HG03354 (cell line): Measurements from ENCODE around the gene CIRBP.

Experiments
- ATAC-seq: cut with Tn5 transposase; IDR thresholded peaks from one replicate; pipeline ENCODE4 v1.9.1; 2021; ENCODE audit warnings: mild to moderate bottlenecking; ENCODE audit not compliant: unreplicated experiment, poor library complexity, severe bottlenecking

Gene CIRBP

DNA sequence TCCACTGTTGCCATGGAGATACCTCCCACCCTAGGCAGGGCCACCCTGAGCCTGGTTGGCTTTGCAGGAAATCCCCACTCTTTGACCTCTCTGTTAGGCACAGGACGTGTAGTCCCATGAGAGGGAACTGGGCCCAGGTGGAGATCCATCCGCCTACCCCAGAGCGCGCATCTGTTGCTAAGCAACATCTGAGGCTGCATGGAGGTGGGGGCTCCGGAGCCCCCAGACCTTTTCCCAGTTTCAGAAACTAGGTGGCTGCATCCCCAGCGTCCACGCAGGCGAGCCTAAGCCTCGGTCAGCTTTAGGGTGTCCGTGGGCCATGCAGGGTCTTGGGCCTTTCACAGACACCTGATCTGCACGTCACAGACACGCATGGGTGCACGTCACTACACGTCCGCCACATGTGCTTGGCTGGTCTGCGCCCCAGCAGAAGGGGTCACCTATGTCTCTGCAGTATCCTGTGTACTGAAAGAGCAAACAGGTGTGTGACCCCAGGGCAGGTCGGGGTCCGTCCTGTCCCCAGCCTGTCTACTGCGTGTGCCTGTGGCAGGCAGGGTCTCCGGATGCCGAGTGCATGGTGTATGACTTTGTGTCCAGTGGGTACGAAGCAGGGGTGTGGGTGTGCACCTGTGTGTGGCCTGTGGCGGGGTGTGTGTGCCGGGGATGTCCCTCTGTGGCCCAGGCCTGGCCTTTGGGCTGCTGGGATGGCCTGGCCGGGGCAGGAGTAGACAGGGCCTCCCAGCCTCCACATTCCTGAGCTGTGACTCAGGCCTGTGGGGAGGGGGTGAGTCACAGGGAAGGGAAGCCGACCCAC is 4.1 kb upstream of the CIRBP start:
- ATAC-seq = no peak

DNA sequence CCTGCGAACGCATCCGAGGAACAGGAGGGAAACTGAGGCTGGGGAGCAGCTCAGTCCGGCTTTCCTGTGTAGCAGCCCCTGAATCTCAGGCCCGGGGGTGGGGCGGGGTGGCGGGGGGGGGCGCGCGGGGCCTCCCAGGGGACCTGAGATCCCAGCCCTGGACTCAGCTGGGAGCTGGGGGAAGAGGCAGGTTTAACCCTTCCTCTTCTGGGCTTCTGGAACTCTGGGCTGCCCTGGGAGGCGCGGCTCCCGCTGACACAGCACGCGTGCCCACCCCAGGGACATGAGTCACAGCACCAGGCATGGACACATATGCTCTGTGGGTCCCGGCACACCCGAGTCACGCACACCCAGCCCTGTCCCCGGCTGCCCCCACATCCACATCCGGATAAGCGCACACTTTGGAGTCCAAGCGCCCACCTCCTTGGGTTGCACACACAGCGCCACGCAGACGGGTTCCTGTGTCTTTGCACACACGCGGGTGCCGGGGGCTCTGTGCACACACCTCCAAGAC is 3.5 kb upstream of the CIRBP start:
- ATAC-seq = no peak

DNA sequence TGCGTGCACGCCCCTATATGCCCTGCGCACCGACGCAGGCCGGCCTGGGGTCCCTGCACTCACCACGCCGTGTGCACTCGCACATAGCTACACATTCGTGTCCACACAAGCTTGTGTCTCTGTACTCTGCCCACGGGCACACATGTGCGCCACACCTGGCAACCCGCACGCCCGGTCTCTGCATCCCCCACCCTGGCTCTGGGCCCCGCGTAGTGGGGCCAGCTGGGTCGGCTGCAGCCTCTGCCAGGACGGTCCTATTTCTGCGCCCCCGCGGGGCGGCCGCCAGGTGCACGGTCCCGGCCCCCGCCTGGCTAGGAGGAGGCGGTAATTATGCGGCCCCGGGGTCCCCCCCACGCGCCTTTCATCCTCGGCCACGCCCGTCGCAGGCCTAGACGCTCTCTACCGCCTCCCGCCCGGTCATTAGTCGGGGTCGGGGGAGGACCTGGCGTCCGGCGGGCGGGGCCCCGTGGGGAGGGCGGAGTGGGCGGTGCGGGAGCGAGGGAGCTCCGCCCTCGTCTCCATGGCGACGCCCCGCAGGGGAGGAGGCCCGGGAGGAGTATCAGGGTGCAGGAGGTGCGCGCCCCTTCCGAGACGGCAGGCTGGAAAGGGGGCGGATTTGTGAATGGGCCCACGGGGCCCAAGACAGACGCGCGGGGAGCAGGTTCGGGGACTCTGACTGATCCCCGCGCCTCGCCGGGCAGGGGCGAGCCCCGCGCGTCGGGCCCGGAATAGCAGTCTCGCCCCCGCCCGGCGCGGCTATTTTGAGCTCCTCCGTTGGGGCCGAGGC is 2.8 kb upstream of the CIRBP start:
- peak; percentile 27 for ATAC-seq

DNA sequence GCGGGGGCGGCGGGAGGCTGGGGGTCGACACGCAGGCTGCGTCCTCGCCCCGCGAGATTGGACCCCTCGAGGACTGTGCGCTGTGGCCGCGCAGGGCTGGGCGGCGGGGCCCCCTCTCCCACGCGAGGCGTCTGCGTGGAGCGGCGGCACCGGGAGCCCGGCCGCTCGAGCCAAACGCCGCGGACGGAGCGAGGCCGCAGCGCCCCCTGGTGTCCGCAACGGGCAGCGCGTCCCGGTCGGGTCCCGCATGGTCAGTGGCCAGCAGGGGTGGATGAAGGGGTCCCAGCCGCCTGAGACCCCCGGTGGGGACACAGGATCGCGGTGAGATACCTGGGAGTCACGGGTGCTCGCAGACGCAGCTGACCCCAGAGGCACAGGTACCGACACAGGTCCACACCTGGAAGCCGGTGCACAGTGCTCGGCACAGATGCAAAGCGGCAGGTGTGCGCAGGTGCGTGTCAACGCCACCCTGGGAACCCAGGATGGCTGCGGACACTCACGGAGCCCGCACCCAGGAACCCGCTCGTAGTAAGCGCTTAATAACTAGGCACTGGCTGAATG is 2.1 kb upstream of the CIRBP start:
- peak; percentile 18 for ATAC-seq

DNA sequence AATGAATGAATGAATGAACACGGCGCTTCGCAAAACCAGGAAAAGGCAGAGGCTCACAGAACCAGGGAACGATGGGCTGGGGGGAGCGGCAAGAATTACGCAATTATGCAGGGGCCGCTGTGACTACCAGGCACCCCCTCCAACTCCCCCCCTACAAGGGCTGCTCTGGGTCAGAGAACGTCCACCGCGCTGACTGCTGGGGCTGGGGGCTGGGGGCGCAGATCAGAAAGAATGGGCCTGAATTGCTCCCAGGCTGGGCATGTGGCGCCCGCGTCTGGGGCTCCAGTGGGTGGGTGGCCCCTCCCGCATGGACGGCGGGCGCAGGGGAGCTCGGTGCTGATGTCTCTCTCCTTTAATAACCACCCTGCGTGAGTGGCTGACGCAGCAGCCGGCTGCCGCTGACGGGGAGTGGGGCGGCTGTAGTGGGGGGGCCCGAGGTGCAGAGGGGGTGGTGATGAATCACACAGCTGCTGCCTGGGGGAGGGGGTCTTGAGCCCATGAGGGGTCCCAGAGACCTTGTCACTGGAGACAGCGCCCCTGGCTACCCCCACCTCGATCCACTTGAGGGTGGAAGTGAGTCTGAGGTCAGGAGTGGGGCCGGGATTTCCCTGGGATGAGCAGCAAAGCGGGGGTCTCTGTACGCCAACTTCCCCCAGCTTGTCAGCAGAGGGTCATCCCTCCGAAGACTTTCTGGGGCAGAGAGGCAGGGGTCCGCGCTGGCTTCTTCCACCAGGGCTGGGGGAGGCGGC is 1.5 kb upstream of the CIRBP start:
- ATAC-seq = no peak

DNA sequence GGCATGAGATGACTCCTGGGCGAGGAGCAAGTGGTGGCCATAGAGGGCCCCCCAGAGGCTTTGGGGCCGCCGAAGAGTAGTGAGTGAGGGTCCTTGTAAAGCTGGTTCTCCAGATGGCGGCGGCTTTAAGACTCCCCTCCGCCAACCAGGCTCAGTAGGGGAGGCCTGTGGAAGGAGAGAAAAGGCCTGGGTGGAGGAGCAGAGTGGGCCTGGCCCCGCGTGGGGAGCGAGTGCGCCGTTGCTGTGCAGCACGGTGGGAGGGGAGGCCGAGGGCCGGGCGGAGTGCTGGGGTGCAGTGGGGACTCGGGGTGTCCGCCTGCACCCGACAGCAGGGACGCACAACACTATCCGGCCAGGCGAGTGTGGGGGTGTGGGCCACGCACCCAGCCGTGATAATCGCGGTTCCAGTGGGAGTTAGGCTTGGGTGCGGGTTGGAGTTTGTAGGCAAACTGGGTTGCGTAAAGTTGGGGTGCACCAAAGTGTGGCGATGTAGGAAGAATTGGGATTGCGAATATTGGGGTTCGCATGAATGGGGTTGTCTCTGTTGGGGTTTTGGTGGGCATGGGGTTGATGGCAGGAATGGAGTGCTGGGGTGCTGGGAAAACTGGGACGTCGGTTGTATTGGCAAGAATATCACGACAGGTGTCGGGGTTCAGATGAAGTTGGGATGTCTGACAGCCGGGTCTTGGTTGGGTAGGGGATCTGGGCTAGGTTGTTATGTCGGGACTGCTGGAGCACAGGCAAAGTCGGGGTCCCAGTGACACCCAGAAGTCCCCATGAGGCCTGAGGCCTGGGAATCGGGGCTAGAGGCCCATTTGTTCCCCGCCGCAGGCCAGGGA is 687 bp upstream of the CIRBP start:
- ATAC-seq = no peak

DNA sequence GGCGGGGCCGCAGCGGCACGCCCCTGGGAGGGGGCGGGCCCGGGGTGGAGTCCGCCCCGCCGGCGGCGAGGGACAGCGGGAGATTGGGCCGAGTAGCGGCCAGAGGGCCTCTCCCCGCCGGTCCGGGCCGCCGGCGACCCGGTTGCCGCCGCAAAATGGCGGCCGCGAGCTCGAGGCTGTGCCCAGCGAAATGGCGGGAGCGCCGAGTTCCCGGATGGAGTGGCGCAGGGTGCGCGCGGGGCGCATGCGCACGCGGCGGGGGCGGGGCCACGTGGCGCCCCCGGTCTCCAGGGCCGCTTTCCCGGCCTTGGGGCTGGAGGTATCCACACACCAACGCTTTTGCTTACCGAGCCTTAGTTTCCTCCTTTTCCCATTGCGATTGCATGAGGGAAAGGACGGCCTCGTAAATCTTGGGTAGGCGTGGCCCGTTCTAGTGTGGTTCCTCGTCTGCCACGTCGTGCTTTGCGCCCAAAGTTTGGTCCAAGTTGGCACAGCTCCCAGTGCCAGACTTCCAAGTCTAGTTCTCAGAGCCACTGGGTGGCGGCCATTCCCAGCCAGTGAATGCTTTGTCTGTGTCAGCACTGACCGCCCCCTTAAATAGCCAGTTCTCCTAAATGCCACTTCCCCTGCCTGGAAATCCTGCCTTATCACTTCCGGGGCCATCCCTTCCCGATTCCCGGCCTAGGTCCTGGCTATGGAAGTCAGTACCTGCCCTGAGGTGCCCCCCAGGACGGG is 513 bp downstream of the CIRBP start:
- ATAC-seq = peak; percentile 28

DNA sequence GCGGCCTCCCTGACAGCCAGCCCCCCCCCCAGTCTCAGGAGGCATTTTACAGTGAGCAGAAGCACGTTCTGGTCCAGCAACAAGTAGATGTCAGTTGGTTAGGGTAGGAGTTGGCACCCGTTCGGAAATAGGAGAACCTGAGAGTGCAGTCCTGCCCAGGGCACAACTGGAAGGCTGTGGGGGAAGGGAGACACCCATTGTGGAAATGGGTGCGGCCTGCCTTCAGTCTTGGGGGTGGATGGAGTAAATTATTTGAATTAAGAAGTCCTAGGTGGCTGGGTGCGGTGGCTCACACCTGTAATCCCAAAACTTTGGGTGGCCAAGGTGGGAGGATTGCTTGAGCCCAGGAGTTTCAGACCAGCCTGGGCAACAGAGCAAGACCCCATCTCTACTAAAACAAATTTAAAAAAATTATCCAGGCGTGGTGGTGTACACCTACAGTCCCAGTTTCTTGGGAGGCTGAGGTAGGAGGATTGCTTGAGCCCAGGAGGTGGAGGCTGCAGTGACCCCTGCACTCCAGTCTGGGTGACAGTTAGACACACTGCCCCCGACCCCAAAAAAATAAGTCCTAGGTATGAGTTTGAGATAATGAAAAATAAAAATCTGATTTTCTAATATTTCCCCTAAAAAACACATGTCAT is 1.2 kb downstream of the CIRBP start:
- no peak for ATAC-seq

DNA sequence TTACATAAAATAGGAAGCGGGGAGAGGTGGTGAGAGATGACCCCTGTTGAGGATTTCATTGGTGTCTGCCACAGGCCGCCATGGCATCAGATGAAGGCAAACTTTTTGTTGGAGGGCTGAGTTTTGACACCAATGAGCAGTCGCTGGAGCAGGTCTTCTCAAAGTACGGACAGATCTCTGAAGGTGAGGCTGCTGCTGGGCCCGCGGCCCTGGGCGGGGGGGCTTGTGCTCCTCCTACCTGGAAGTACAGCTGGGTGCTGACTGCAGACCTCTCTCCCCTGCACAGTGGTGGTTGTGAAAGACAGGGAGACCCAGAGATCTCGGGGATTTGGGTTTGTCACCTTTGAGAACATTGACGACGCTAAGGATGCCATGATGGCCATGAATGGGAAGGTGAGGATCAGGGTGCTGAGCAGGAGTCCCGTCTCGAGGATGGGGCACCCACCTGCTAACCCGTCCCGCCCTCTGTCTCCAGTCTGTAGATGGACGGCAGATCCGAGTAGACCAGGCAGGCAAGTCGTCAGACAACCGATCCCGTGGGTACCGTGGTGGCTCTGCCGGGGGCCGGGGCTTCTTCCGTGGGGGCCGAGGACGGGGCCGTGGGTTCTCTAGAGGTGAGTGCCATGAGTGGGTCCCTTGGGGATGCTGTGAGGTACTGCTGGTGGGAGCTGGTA is 1.9 kb downstream of the CIRBP start:
- no peak for ATAC-seq

DNA sequence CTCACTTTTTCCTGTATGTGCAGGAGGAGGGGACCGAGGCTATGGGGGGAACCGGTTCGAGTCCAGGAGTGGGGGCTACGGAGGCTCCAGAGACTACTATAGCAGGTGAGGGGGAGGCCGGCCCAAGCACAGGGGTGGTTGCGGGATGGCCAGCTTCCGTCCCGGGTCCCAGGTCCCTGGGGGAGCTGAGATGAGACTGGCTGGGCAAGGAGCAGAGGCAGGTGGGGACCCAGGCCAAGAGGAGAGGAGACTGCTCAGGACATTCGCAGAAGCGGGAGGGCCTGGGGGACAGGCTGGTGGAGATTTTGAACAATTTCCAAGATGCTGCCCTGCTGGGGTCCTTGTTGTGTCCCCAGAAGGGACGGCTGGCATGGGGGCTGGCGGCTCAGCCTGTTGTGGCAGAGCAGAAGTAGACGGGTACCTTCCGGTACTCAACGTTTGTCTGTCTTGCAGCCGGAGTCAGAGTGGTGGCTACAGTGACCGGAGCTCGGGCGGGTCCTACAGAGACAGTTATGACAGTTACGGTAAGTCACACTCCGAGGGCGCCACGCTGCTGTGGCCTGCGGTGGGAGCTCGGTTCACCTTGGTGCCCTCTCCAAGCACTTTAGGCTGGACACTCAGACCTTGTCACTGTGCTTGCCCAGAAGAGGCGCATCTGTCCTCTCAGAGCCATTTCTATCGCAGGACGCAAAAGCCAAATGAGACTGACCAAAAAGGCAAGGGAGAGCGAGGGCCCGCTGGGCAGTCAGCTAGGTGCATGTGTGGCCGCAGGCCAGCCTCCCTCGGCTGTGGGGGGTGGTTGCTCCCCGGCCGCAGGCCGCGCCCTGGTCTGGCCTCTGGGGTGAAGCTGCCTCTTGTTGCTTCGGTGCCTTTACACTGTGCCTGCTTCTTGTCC is 2.6 kb downstream of the CIRBP start:
- no peak for ATAC-seq

DNA sequence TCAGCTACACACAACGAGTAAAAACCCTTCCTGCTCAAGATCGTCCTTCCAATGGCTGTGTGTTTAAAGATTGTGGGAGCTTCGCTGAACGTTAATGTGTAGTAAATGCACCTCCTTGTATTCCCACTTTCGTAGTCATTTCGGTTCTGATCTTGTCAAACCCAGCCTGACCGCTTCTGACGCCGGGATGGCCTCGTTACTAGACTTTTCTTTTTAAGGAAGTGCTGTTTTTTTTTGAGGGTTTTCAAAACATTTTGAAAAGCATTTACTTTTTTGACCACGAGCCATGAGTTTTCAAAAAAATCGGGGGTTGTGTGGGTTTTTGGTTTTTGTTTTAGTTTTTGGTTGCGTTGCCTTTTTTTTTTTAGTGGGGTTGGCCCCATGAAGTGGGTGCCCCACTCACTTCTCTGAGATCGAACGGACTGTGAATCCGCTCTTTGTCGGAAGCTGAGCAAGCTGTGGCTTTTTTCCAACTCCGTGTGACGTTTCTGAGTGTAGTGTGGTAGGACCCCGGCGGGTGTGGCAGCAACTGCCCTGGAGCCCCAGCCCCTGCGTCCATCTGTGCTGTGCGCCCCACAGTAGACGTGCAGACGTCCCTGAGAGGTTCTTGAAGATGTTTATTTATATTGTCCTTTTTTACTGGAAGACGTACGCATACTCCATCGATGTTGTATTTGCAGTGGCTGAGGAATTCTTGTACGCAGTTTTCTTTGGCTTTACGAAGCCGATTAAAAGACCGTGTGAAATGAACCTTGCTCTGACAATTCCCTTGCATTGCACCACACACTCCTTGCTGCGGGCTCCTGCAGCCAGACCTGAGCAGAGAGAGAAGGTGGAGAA is 3.5 kb downstream of the CIRBP start:
- ATAC-seq = no peak

DNA sequence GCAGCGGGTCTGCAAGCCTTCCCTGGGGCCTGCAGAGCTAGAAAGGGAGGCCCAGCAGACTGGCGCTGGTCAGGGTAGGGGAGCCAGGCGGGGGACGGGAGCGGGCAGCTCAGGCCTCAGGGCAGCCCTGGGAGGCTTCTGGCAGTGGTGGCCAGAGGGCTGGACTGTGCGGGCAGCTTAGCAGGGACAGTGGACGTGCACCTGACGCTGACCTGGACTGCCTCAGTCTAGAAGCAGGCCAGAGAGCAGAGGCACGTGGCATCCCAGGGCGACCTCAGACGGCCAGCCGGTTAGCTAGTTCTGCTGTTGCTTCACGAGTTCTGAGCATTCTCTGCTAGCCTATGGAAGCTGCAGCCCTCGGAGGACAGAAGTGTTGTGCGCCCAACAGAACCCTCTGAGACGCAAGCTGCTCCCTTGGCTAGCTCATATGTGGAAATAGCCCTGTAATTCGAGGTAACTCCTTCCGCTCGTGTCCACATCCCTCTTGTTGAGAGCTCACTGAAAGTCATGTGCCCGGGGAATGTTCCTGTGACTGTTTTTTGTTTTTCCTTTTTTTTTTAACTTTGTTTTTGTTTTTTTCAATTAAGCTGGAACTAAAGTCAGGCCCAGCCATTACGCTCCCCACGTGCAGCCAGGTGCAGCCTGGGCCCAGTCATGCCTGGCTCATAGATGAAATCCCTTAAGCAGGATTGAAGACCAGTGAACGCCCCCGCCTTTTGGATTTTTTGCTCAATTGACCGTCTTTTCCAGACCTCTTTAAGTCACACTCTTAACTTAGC is 4.3 kb downstream of the CIRBP start:
- ATAC-seq = no peak

DNA sequence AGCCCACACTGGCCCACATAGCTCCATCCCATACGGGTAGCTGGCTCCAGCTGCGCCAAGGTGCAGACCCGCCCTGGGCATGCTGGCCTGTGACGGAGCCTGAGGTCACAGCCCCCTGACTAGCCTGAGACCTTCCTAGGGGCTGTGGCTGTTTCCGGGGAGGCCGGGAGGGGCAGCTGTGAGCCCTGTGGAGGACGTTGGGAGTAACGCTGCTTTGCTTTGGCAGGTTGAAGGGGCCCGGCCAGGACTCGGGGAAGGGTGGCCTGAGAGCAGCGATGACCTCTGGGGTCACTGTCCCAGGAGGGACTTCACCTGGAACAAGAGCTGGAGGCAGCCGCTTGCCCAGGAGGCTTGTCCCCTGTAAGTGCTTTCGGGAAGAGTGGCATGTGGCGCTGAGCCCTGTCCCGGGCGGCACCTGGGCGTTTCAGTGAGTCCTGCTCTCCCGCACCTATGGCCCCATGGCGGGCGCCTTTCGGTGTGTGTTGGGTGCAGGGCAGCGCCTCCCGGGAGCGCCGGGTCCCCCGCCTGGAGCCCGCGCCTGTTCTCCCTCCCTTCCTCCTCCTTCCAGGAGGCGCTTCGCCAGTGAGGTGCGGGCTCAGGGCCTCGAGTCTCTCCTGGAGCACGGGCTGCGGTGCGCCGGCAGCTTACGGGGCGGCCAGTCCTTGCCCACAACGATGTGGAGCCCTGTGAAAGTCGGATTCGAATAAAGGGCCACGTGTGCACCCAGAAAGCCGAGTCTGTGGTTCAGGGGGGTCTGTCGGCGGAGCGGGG is 5.1 kb downstream of the CIRBP start:
- no peak for ATAC-seq

DNA sequence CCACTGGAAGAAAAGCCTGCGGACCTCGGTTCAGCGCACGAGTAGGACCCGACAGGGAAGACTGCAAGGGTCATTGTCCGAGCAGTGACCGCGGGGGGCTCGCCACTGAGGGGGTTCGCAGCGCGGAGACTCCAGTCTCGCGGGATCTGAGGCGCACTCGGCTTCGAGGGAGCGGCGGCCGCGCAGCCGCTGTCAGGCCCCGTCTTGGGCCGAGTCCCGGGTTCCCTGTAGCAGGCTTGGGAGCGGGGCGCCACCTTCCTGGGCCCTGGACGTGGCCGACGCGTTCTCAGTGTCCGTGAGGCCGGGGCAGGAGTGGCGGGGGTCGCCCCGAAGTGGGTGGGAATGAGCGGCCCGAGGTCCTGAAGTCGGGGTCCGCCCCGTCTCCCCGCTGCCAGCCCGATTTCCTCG is 5.7 kb downstream of the CIRBP start:
- ATAC-seq = peak; percentile 16
